Loucy (cell line): Measurements from ENCODE around the gene ZNF655.

ENCODE experiments used
- H2AFZ ChIP-seq: fragments of 200-600 bp; sonication (generic); 2 replicates; pipeline ENCODE4 v1.6.0; 2016; ENCODE audit warnings: antibody characterized with exemption, mild to moderate bottlenecking, low read length, moderate library complexity
- H3F3A ChIP-seq: fragments of 200-600 bp; 2 replicates; pipeline ENCODE4 v1.6.0; 2016; ENCODE audit warnings: antibody characterized with exemption, low read depth, mild to moderate bottlenecking
- H3K27me3 ChIP-seq: fragments of 200-600 bp; sonication (generic); 2 replicates; pipeline ENCODE4 v1.6.1; 2014; ENCODE audit warnings: low read length, mild to moderate bottlenecking; ENCODE audit not compliant: insufficient read depth, poor library complexity, severe bottlenecking
- H3K36me3 ChIP-seq: fragments of 200-600 bp; sonication (generic); 2 replicates; pipeline ENCODE4 v1.6.1; 2016; ENCODE audit warnings: low read length; ENCODE audit not compliant: insufficient read depth
- H3K4me1 ChIP-seq: fragments of 200-600 bp; sonication (generic); 2 replicates; pipeline ENCODE4 v1.5.1; 2014; ENCODE audit warnings: low read length, mild to moderate bottlenecking; ENCODE audit not compliant: insufficient read depth, poor library complexity, severe bottlenecking
- H3K4me2 ChIP-seq: fragments of 200-600 bp; sonication (generic); 2 replicates; pipeline ENCODE4 v1.6.0; 2014; ENCODE audit warnings: antibody characterized with exemption, low read length, low read depth, mild to moderate bottlenecking; ENCODE audit not compliant: poor library complexity, severe bottlenecking
- H3K4me3 ChIP-seq: fragments of 200-600 bp; sonication (generic); 2 replicates; pipeline ENCODE4 v1.5.1; 2014; ENCODE audit warnings: low read length, mild to moderate bottlenecking, mixed read lengths; ENCODE audit not compliant: poor library complexity, severe bottlenecking
- H3K79me2 ChIP-seq: fragments of 200-600 bp; sonication (generic); 2 replicates; pipeline ENCODE4 v1.6.1; 2014; ENCODE audit warnings: low read length; ENCODE audit not compliant: insufficient read depth
- H3K9ac ChIP-seq: fragments of 200-600 bp; sonication (generic); 2 replicates; pipeline ENCODE4 v1.6.0; 2014; ENCODE audit warnings: mild to moderate bottlenecking, low read depth, low read length, moderate library complexity; ENCODE audit not compliant: poor library complexity, severe bottlenecking
- H3K9me2 ChIP-seq: fragments of 200-600 bp; sonication (generic); replicated peaks from 2 replicates; pipeline ENCODE4 v1.6.1; 2016; ENCODE audit warnings: low read depth, low read length, mixed read lengths
- H3K9me3 ChIP-seq: fragments of 200-600 bp; sonication (generic); 2 replicates; pipeline ENCODE4 v1.6.1; 2014; ENCODE audit warnings: mild to moderate bottlenecking, antibody characterized with exemption, low read length, low read depth; ENCODE audit not compliant: insufficient read depth
- H4K20me1 ChIP-seq: fragments of 200-600 bp; sonication (generic); 2 replicates; pipeline ENCODE4 v1.6.0; 2014; ENCODE audit warnings: antibody characterized with exemption, low read length, mild to moderate bottlenecking; ENCODE audit not compliant: insufficient read depth, poor library complexity, severe bottlenecking
- CTCF ChIP-seq: fragments of 200-600 bp; sonication (generic); conservative IDR thresholded peaks from 2 replicates; pipeline ENCODE4 v1.5.1; 2014; ENCODE audit warnings: mild to moderate bottlenecking, antibody characterized with exemption, low read length
- EZH2phosphoT487 ChIP-seq: fragments of 200-600 bp; IDR thresholded peaks from 2 replicates; pipeline ENCODE4 v1.6.1; 2018; ENCODE audit warnings: antibody characterized with exemption, mild to moderate bottlenecking, moderate library complexity, borderline replicate concordance

The ZNF655 gene

GRCh38 chr7:99559175-99559915 lies 903 bp downstream of the ZNF655 start:
- Histone ChIP-seq H3K27me3 (peaks cover 6% of the 10 kb centered on the region), H3K4me2 (peak overlapping the region; percentile 87), H3K36me3 (peaks cover 36% of the 10 kb centered on the region; the same call in 1 of the 2 replicates), H3K79me2 (peaks cover 68% of the 10 kb centered on the region), H3K4me3 (peak overlapping the region; percentile 95), H3K9ac (peak overlapping the region; percentile 98), H3K4me1 (peaks cover 46% of the 10 kb centered on the region), H3K9me2 (no peaks in the 10 kb centered on the region), H3K9me3 (no peaks in the 10 kb centered on the region), H4K20me1 (peaks cover 44% of the 10 kb centered on the region), H3F3A (no peaks in the 10 kb centered on the region), H2AFZ (peak overlapping the region; percentile 93; the same call in 1 of the 2 replicates)
- TF ChIP-seq CTCF, result no peak
- TF ChIP-seq EZH2phosphoT487, result no peak

DNA sequence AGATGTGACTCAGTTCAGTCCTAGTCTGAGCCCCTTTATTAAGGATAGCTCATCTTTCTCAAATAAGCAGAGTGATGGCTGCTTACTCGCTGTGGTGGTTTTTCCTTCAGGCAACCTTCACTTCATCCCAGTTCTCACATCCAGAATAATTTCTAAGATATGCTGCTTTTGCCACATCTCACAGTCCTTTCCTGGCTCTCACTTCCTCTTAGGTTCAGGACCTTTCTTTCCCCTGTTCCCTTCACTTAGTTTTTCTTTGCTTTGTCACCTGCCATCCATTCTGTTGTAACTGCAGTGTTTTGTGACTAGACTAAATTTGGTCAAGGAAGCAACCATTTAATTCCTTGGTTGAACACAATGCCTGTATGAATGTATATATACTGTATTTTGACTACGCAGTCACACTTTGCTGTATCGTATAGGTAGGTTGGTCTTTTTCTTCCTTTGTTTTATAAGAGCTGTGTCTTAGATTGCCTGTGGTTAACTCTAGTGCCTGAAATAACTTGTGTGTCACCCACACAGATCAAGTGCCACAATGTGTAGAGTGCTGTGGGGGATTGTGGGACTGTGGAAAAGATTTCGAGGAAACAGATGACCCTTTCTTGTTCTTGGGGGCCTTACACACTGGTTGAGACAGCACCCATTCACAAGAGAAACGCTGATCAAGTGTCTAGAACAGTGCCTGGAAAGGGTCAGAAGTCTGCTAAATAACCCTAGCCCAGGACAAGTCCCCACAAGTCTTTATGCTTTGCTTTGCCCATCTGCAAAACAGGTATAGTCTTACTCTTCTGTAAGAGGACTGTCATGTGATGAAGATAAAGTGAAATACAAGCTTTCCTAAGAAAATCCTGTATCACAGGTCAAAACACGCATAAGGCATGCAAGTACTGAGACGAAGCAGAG lies 2.6 kb downstream of the ZNF655 start:
- Histone ChIP-seq H3F3A (no peaks in the 10 kb centered on the region), H4K20me1 (peaks cover 44% of the 10 kb centered on the region), H3K4me2 (peak overlapping the region; percentile 87), H3K79me2 (peaks cover 74% of the 10 kb centered on the region), H3K4me1 (peaks cover 46% of the 10 kb centered on the region), H3K27me3 (peaks cover 6% of the 10 kb centered on the region), H3K4me3 (peak overlapping the region; percentile 95), H3K9ac (peak overlapping the region; percentile 98), H3K9me2 (no peaks in the 10 kb centered on the region), H3K9me3 (no peaks in the 10 kb centered on the region), H3K36me3 (peaks cover 46% of the 10 kb centered on the region; the same call in 1 of the 2 replicates), H2AFZ (no peak overlapping the region)
- TF ChIP-seq EZH2phosphoT487 (no peak), CTCF (no peak)

DNA sequence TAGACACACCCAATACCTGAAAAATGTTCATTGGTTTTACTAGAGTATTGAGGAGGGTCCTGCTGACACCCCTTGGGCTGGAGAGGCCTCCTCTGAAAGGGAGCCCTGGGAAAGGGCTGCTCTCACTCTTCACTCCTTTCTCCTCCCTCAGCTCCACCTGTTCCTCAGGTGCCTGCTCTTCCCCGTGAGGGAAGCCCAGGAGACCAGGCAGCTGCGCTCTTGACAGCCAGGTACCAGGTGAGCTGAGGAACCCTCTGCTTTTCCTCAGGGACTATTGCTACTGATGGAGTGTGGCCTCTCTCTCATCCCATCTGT lies 3.3 kb downstream of the ZNF655 start:
- TF ChIP-seq EZH2phosphoT487, result no peak
- no peak for TF ChIP-seq CTCF
- H3K36me3 ChIP-seq, result peaks cover 46% of the 10 kb centered on the region; the same call in 1 of the 2 replicates
- H3K9ac ChIP-seq, result peak overlapping the region; percentile 98
- H3K4me2 ChIP-seq, result peak overlapping the region; percentile 87
- H3K9me2 ChIP-seq, result no peaks in the 10 kb centered on the region
- peaks cover 44% of the 10 kb centered on the region for H4K20me1 ChIP-seq
- H3K4me1 ChIP-seq, result peaks cover 39% of the 10 kb centered on the region
- no peak overlapping the region for H3K4me3 ChIP-seq
- H3K9me3 ChIP-seq, result no peaks in the 10 kb centered on the region
- no peaks in the 10 kb centered on the region for H3F3A ChIP-seq
- no peak overlapping the region for H2AFZ ChIP-seq
- peaks cover 6% of the 10 kb centered on the region for H3K27me3 ChIP-seq
- H3K79me2 ChIP-seq, result peaks cover 72% of the 10 kb centered on the region
